HG03521 (cell line): ENCODE results near the gene ACSM2A.
"Not testable (repeated sequence)": the region's sequence is repeated elsewhere in the genome, so short reads cannot be mapped to it uniquely, and the experiment has no call there.

Experiments used
- ATAC-seq: cut with Tn5 transposase; IDR thresholded peaks from one replicate; pipeline ENCODE4 v1.9.1; 2021; ENCODE audit warnings: mild to moderate bottlenecking, moderate library complexity; ENCODE audit not compliant: unreplicated experiment

The ACSM2A gene, protein sequence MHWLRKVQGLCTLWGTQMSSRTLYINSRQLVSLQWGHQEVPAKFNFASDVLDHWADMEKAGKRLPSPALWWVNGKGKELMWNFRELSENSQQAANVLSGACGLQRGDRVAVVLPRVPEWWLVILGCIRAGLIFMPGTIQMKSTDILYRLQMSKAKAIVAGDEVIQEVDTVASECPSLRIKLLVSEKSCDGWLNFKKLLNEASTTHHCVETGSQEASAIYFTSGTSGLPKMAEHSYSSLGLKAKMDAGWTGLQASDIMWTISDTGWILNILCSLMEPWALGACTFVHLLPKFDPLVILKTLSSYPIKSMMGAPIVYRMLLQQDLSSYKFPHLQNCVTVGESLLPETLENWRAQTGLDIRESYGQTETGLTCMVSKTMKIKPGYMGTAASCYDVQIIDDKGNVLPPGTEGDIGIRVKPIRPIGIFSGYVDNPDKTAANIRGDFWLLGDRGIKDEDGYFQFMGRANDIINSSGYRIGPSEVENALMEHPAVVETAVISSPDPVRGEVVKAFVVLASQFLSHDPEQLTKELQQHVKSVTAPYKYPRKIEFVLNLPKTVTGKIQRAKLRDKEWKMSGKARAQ

GRCh38 chr16:20451364-20451763 is at the start of gene ACSM2A:
ACSM2A (plus strand) TSS chr16:20451521; CDS start chr16:20460115, 8,594 bp downstream.
- ATAC-seq = not testable (repeated sequence)

GRCh38 chr16:20402651-20403050 is 48.7 kb upstream of the ACSM2A start:
- ATAC-seq = no peak

- no peak for ATAC-seq
Observed at GRCh38 chr16:20404637-20405036, 46.7 kb upstream of the ACSM2A start, which contains the start of gene PDILT. PDILT (minus strand) TSS chr16:20404737; CDS start chr16:20399300, 5,437 bp downstream.

DNA sequence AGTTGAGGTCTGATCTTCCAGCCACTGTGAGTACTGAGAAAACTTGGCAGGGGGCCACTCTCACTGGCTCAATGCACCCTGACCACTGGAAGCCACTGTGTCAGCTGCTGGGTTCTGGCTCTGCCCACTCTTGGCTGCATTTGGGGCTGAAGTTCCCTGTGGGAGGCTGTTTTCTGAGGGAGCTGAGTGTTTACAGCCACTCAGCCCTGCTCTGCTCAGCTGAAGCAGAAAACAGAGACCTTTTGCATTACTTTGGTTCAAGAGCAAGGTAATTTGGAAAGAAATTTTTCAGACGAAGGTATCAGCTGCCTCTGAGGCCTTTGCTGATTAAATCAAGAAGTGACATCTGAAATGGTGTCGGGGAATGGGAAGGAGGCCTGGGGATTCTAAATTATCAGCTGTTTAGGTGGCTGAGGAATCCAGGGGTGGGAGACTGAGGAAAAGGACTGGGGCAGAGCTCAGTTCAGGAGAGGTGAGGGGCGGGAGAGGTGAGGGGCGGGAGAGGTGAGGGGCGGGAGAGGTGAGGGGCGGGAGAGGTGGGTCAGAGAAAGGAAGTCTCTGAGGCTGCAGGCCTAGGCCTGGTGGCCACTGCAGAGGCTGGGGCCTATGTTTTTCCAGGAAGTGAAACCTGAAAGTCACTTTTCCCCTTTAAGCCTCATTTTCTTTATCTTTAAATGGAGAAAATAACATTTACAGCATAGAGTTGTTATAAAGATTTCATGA is 41.8 kb upstream of the ACSM2A start, which contains the start of gene ACSM5:
TSS of gene ACSM5 (plus strand) at position 137 of the 723 bp plus-strand sequence. CDS start 1,951 bp downstream, outside the sequence.
- peak; percentile 22 for ATAC-seq

- peak; percentile 47 for ATAC-seq
Observed at GRCh38 chr16:20410121-20410723, 41.1 kb upstream of the ACSM2A start.

GRCh38 chr16:20411055-20411454 is 40.3 kb upstream of the ACSM2A start:
- no peak for ATAC-seq

- ATAC-seq = no peak
Observed at GRCh38 chr16:20415541-20415940, 35.8 kb upstream of the ACSM2A start.

GRCh38 chr16:20419093-20419492 is 32.2 kb upstream of the ACSM2A start:
- ATAC-seq = not testable (repeated sequence)

GRCh38 chr16:20421748-20422147 is 29.6 kb upstream of the ACSM2A start:
- ATAC-seq = not testable (repeated sequence)

DNA sequence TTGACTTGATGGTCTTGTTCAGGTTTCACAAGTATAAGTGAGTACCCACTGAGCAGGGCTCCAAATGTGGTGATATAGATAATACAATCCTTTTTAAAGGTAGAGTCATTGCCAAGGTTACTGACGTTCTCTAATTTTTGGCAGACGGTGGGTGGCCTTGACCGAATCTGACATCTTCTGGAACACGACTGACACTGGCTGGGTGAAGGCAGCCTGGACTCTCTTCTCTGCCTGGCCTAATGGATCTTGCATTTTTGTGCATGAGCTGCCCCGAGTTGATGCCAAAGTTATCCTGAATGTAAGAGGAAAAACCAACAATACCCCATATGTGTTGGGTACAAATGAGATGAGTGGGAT is 27.6 kb upstream of the ACSM2A start:
- not testable (repeated sequence) for ATAC-seq

DNA sequence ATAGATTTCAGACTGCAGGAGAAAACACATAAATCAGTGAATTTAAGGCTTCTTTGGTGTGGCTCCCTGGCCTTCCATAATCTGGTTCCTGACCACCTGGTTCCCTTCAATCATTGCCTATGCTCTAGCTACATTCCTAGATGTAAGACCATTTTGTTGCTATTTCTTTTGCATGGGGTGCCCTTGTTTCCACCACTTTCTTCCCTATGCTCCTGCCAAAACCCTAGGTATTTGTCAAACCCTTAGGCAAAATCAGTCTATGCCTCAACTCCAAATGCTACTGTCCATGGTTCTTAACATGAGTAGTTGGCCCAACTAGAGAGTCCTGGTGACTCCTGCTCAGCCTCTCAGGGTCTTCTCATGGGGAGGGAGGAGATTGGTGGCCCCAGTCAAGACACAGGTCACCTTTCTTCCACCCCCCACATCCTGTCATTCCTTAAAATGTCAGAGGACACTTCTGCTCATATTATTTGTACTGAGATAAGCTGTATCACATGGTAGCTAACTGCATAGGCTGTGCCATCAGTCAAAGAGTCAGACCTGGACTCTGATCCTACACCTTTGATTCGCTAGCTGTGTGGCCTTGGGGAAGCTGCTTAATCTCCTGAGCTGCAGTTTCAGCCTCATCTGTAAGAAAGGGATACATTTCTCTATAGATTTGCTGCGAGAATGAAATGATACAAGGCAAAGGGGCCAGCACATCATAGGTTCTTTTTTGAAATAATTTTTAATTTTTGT is 27.0 kb upstream of the ACSM2A start:
- ATAC-seq = no peak

GRCh38 chr16:20427401-20427797 is 23.9 kb upstream of the ACSM2A start:
- ATAC-seq = not testable (repeated sequence)

- not testable (repeated sequence) for ATAC-seq
Observed at GRCh38 chr16:20429499-20429898, 21.8 kb upstream of the ACSM2A start.

- not testable (repeated sequence) for ATAC-seq
Observed at GRCh38 chr16:20430480-20430879, 20.8 kb upstream of the ACSM2A start.

DNA sequence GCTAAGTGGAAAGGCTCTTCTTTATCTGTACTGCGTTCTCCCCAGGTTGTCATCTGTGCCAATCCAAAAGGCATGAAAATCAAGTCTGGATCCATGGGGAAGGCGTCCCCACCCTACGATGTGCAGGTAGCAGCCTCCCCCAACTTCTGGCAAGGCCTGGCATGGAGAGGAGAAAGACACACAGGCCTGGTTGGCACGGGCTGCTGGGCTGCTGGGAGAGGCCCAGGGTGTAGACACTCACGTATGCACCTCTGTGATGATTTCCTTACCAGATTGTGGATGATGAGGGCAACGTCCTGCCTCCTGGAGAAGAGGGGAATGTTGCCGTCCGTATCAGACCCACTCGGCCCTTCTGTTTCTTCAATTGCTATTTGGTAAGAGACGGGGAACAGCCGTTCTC is 20.4 kb upstream of the ACSM2A start:
- no peak for ATAC-seq

GRCh38 chr16:20438950-20439349 is 12.4 kb upstream of the ACSM2A start:
- ATAC-seq = not testable (repeated sequence)

GRCh38 chr16:20439820-20440231 is 11.5 kb upstream of the ACSM2A start:
- ATAC-seq = not testable (repeated sequence)

- not testable (repeated sequence) for ATAC-seq
Observed at GRCh38 chr16:20440731-20441130, 10.6 kb upstream of the ACSM2A start.

GRCh38 chr16:20441191-20441590 is 10.1 kb upstream of the ACSM2A start:
- ATAC-seq = no peak

- ATAC-seq = not testable (repeated sequence)
Observed at GRCh38 chr16:20441859-20442258, 9.5 kb upstream of the ACSM2A start.
